ENCODE measurements around the gene DOK6. TPM values are rescaled to one million over a fixed set of nuclear protein-coding genes. Genes with fewer than 3 reads are reported as not detected.

The DOK6 gene
- total and polyA plus RNA-seq, 2 donors (not counting 1 experiment from before 2014, with no cell fraction given) = not detected

DNA sequence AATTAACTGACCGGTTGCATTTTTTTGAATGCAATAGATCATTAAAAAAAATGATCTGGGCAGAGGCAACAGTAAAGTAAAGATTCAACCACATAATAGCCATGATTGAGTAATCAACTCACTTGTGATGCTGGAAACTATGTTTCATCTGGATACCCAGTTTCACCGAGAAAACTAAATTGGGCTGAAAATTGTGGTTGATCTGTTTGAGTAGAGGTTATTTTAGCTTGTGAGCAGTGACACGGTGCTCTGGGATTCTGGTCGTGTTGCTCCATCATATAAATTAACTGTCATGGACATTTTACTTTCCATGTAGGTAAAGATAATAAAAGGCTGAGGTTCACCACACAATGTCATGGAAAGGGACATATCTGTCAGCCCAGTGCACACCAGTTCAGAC is 488.3 kb downstream of the DOK6 start:
- TF ChIP-seq, protein P1, sequence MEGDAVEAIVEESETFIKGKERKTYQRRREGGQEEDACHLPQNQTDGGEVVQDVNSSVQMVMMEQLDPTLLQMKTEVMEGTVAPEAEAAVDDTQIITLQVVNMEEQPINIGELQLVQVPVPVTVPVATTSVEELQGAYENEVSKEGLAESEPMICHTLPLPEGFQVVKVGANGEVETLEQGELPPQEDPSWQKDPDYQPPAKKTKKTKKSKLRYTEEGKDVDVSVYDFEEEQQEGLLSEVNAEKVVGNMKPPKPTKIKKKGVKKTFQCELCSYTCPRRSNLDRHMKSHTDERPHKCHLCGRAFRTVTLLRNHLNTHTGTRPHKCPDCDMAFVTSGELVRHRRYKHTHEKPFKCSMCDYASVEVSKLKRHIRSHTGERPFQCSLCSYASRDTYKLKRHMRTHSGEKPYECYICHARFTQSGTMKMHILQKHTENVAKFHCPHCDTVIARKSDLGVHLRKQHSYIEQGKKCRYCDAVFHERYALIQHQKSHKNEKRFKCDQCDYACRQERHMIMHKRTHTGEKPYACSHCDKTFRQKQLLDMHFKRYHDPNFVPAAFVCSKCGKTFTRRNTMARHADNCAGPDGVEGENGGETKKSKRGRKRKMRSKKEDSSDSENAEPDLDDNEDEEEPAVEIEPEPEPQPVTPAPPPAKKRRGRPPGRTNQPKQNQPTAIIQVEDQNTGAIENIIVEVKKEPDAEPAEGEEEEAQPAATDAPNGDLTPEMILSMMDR (IDR thresholded peaks at IDR 0.05) = no peak
- TF ChIP-seq EZH2 (IDR thresholded peaks at IDR 0.05; ENCODE audit: borderline replicate concordance, insufficient read depth, low read depth, low read length, poor library complexity, severe bottlenecking) = no peak
- Histone ChIP-seq H3K27ac (ENCODE audit: low read length in 2 of 2) (no peak overlapping the region), H3K9ac (ENCODE audit: low read length) (no peak overlapping the region), H3K36me3 (replicated peaks in 1 of 2; ENCODE audit: control extremely low read depth in 1 of 2, control insufficient read depth in 1 of 2, extremely low read depth in 1 of 2, insufficient read depth in 2 of 2, low read length in 1 of 2) (no peaks in the 10 kb centered on the region), H4K20me1 (ENCODE audit: control insufficient read depth, insufficient read depth, low read length, poor library complexity, severe bottlenecking) (no peaks in the 10 kb centered on the region), H3K27me3 (replicated peaks in 1 of 4; ENCODE audit: control extremely low read depth in 1 of 4, control insufficient read depth in 3 of 4, insufficient read depth in 4 of 4, low read length in 3 of 4) (no peaks in the 10 kb centered on the region), H2AFZ (ENCODE audit: insufficient read depth, low read depth, low read length, poor library complexity, severe bottlenecking) (no peak overlapping the region), H3K4me3 (ENCODE audit: control extremely low read depth in 1 of 5, extremely low read depth in 1 of 5, insufficient read depth in 1 of 5, low read depth in 2 of 5, low read length in 4 of 5) (no peak overlapping the region), H3K9me3 (ENCODE audit: control extremely low read depth in 1 of 3, control insufficient read depth in 2 of 3, insufficient read depth in 1 of 3, low read length in 2 of 3) (peaks cover 0 to 1% (median 0%) of the 10 kb centered on the region in 3 donors), H3K4me1 (ENCODE audit: control insufficient read depth in 2 of 2, insufficient read depth in 2 of 2, low read length in 2 of 2) (no peaks in the 10 kb centered on the region), H3K79me2 (ENCODE audit: control insufficient read depth, insufficient read depth, low read length) (no peaks in the 10 kb centered on the region), H3K4me2 (replicated peaks; ENCODE audit: low read depth, low read length, poor library complexity, severe bottlenecking) (no peak overlapping the region)
- intact Hi-C loops (cut with micrococcal nuclease) = no loop called here
- CTCF ChIA-PET = no interaction called here
- no peak overlapping the region for H3K4me3 Mint-ChIP-seq
- H3K4me1 Mint-ChIP-seq = peaks cover 9% of the 10 kb centered on the region
- no peaks in the 10 kb centered on the region for H3K9me3 Mint-ChIP-seq (ENCODE audit: insufficient read depth)
- H3K27me3 Mint-ChIP-seq = no peaks in the 10 kb centered on the region
- ATAC-seq (ENCODE audit: low read depth) = no peak
- no CpG with 5 or more reads among the region's 4 CpGs for WGBS (ENCODE audit: insufficient coverage)
- no peak overlapping the region for H3K27ac Mint-ChIP-seq
- no peak for DNase-seq
- POLR2A ChIA-PET = no interaction called here

DNA sequence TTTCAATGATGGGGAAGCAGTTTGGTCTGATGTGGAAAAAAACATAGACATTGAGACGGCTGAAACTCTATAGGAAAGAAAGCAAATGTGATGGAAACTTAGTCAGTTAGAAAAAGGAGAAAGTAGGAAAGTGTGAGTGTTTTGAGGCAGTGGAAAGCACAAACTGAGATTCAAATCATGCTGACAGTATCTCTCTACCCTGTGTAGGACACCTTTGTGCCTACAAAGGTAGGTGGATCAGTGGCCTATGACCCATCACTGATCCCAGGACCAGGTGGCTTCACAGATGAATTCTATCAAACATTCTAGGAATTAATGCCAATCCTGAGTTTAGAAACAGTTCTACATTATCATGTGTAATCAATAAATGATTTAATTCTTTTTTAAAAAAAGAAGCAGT is 489.9 kb downstream of the DOK6 start:
- no peak for DNase-seq
- no peaks in the 10 kb centered on the region for H3K79me2 ChIP-seq (ENCODE audit: control insufficient read depth, insufficient read depth, low read length)
- WGBS (ENCODE audit: insufficient coverage) = 75% methylated on average over 1 of the region's 1 CpG
- peaks cover 0 to 1% (median 0%) of the 10 kb centered on the region in 3 donors for H3K9me3 ChIP-seq (ENCODE audit: control extremely low read depth in 1 of 3, control insufficient read depth in 2 of 3, insufficient read depth in 1 of 3, low read length in 2 of 3)
- H3K9ac ChIP-seq (ENCODE audit: low read length) = no peak overlapping the region
- CTCF ChIA-PET = no interaction called here
- Mint-ChIP-seq H3K9me3 (ENCODE audit: insufficient read depth) (no peaks in the 10 kb centered on the region), H3K27ac (no peak overlapping the region), H3K4me3 (no peak overlapping the region), H3K4me1 (peaks cover 3% of the 10 kb centered on the region), H3K27me3 (no peaks in the 10 kb centered on the region)
- no peak overlapping the region for H3K27ac ChIP-seq (ENCODE audit: low read length in 2 of 2)
- H3K27me3 ChIP-seq (replicated peaks in 1 of 4; ENCODE audit: control extremely low read depth in 1 of 4, control insufficient read depth in 3 of 4, insufficient read depth in 4 of 4, low read length in 3 of 4) = no peaks in the 10 kb centered on the region
- no peaks in the 10 kb centered on the region for H3K36me3 ChIP-seq (replicated peaks in 1 of 2; ENCODE audit: control extremely low read depth in 1 of 2, control insufficient read depth in 1 of 2, extremely low read depth in 1 of 2, insufficient read depth in 2 of 2, low read length in 1 of 2)
- POLR2A ChIA-PET = no interaction called here
- ATAC-seq (ENCODE audit: low read depth) = no peak
- H3K4me1 ChIP-seq (ENCODE audit: control insufficient read depth in 2 of 2, insufficient read depth in 2 of 2, low read length in 2 of 2) = no peaks in the 10 kb centered on the region
- H3K4me3 ChIP-seq (ENCODE audit: control extremely low read depth in 1 of 5, extremely low read depth in 1 of 5, insufficient read depth in 1 of 5, low read depth in 2 of 5, low read length in 4 of 5) = no peak overlapping the region
- intact Hi-C loops (cut with micrococcal nuclease) = no loop called here
- H4K20me1 ChIP-seq (ENCODE audit: control insufficient read depth, insufficient read depth, low read length, poor library complexity, severe bottlenecking) = no peaks in the 10 kb centered on the region
- no peak for TF ChIP-seq EZH2 (IDR thresholded peaks at IDR 0.05; ENCODE audit: borderline replicate concordance, insufficient read depth, low read depth, low read length, poor library complexity, severe bottlenecking)
- TF ChIP-seq, protein P1 (IDR thresholded peaks at IDR 0.05) = no peak
- no peak overlapping the region for H3K4me2 ChIP-seq (replicated peaks; ENCODE audit: low read depth, low read length, poor library complexity, severe bottlenecking)
- no peak overlapping the region for H2AFZ ChIP-seq (ENCODE audit: insufficient read depth, low read depth, low read length, poor library complexity, severe bottlenecking)

Measured in B cell (primary cell).